ENCODE measurements around the gene COL1A1. TPM values are rescaled to one million over a fixed set of nuclear protein-coding genes. Genes with fewer than 3 reads are reported as not detected.

Gene COL1A1
- total and polyA plus RNA-seq, 2 of the 13 experiments (the other 11 are each of a cell fraction or from before 2014, with no cell fraction given), result 0.05 TPM; not detected in 1

DNA sequence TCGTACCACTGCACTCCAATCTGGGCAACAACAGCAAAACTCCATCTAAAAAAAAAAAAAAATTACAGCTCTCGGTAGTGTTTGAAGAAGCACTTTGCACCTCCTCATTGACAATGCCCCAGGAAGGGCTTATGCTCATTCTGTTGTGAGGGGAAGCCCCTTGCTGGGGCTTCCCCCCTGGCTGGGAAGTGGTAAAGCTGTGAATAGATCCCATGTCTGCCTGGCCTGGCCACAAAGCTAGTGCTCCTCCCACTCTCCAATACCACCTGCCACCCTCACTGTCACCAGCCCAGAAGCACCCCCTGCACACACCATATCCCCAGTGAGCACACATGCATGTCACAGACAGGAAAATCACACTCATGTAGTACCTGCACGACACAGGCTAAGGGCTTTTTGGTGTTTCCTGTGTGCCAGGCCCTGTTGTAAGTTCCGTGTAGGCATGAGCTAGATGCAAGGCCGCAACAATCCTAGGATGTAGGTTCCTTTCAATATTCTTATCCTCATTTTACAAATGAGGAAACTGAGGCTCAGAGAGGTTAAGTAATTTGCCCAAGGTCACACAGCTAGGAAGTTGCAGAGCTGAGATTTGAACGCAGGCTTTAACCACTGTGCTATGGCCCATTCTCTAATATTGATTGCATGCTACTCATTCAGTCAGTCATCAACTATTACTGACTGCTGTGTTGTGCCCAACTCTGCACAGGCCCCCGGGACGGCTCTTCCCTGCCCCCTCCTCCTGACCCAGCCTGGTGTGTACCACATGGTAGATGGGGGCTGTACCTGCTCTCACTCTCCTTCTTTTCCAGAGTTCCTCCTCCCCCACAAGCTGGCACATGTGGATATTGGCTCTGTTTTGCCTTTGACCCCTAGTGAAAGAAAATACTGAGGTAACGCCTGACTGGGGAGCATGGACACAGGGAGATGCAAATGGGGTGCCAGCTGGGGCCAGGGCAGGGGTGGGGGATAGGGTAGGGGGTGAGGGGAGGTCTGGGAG is 11.9 kb upstream of the COL1A1 start (continued):
- TF ChIP-seq RERE (CRISPR knock-in tag; IDR thresholded peaks at IDR 0.05; ENCODE audit: low read depth), result no peak
- TF ChIP-seq ZNF768 (CRISPR knock-in tag; IDR thresholded peaks at IDR 0.05), result peak; percentile 86

GRCh38 chr17:50212121-50212843 is 10.9 kb upstream of the COL1A1 start:
- TF ChIP-seq ZNF878 (CRISPR knock-in tag; IDR thresholded peaks at IDR 0.05) (no peak), ZNF768 (CRISPR knock-in tag; IDR thresholded peaks at IDR 0.05) (peak; percentile 92), KDM3A (CRISPR knock-in tag; IDR thresholded peaks at IDR 0.05; ENCODE audit: low read depth) (no peak), FUBP1 (CRISPR knock-in tag; IDR thresholded peaks at IDR 0.05; ENCODE audit: borderline replicate concordance) (no peak), CAMTA2 (CRISPR knock-in tag; IDR thresholded peaks at IDR 0.05; ENCODE audit: borderline replicate concordance) (no peak), DRAP1 (CRISPR knock-in tag; IDR thresholded peaks at IDR 0.05) (no peak), XRCC5 (optimal IDR thresholded peaks at IDR 0.05; ENCODE audit: low read length) (peak; percentile 7)
- Histone ChIP-seq H3K4me3 (replicated peaks in 1 of 3; ENCODE audit: insufficient read depth in 1 of 3, low read depth in 2 of 3, low read length in 3 of 3) (no peak overlapping the region), H3K27ac (ENCODE audit: extremely low read length, insufficient read depth, low read length) (no peak overlapping the region), H3K36me3 (replicated peaks in 1 of 2; ENCODE audit: control insufficient read depth in 1 of 2, insufficient read depth in 2 of 2, low read length in 2 of 2) (no peaks in the 10 kb centered on the region), H3K9me3 (ENCODE audit: low read length) (no peaks in the 10 kb centered on the region), H3K9ac (ENCODE audit: insufficient read depth, low read depth, low read length) (no peak overlapping the region), H3K4me1 (ENCODE audit: insufficient read depth, low read length) (peaks cover 61% of the 10 kb centered on the region), H3K79me2 (ENCODE audit: insufficient read depth, low read length) (no peaks in the 10 kb centered on the region), H3K27me3 (ENCODE audit: control insufficient read depth in 1 of 2, insufficient read depth in 2 of 2, low read length in 2 of 2) (peaks cover 2 to 43% of the 10 kb centered on the region in 2 experiments; a peak in 4 of 5 replicates), H2AFZ (ENCODE audit: low read length) (no peak overlapping the region), H3K4me2 (ENCODE audit: low read depth, low read length) (no peak overlapping the region), H4K20me1 (ENCODE audit: insufficient read depth, low read length) (no peaks in the 10 kb centered on the region)
- no peak for FAIRE-seq
- no peak for ATAC-seq
- 33% methylated on average over 13 of the region's 15 CpGs for WGBS (ENCODE audit: low lambda C conversion rate)
- BruUV-seq (replicated peaks), result no TSS peak
- in situ Hi-C loops (cut with HindIII; ENCODE audit: extremely low pct_ligation_motif_present, low pct_unique_long_range_greater_than_20kb), result no loop called here
- POLR2A ChIA-PET, result no interaction called here
- CTCF ChIA-PET (ENCODE audit: low intra/inter-chr PET ratio, low total read pairs), result interaction anchor here (2.0 kb wide), 1 partner anchor 12 kb away, joined by 11 read pairs; no protein-coding TSS in a partner anchor
- intact Hi-C loops (cut with micrococcal nuclease; ENCODE audit: unreplicated experiment), result no loop called here
- DNase-seq (ENCODE audit: low spot score), result no peak
